Muscle layer of duodenum (tissue), 2 donors: ENCODE results near the gene RMND5A.

Experiments
- H3K27ac ChIP-seq: one replicate; pipeline ENCODE4 v1.7.0; 2013; ENCODE audit warnings: mild to moderate bottlenecking, low read length
- H3K27me3 ChIP-seq: one replicate; pipeline ENCODE4 v1.7.0; 2013; ENCODE audit warnings: low read depth, mild to moderate bottlenecking, control low read depth, low read length
- H3K36me3 ChIP-seq, 2 donors: one replicate each; pipeline ENCODE4 v1.7.0; 2013; ENCODE audit warnings: low read length in 2 of 2, control low read depth in 1 of 2, mild to moderate bottlenecking in 1 of 2; ENCODE audit not compliant: insufficient read depth in 2 of 2, control insufficient read depth in 1 of 2
- H3K4me1 ChIP-seq, 2 donors: one replicate each; pipeline ENCODE4 v1.7.0; 2013; ENCODE audit warnings: low read length in 2 of 2, mild to moderate bottlenecking in 2 of 2, control low read depth in 1 of 2, moderate library complexity in 1 of 2; ENCODE audit not compliant: insufficient read depth in 2 of 2, control insufficient read depth in 1 of 2
- H3K4me3 ChIP-seq, 2 donors: one replicate each; pipeline ENCODE4 v1.7.0; 2013; ENCODE audit warnings: low read length in 2 of 2, low read depth in 1 of 2, mild to moderate bottlenecking in 1 of 2
- H3K9me3 ChIP-seq, 2 donors: one replicate each; pipeline ENCODE4 v1.7.0; 2013; ENCODE audit warnings: low read length in 2 of 2, control low read depth in 1 of 2, mild to moderate bottlenecking in 1 of 2; ENCODE audit not compliant: control insufficient read depth in 1 of 2
- donor health status: healthy.

The RMND5A gene

DNA sequence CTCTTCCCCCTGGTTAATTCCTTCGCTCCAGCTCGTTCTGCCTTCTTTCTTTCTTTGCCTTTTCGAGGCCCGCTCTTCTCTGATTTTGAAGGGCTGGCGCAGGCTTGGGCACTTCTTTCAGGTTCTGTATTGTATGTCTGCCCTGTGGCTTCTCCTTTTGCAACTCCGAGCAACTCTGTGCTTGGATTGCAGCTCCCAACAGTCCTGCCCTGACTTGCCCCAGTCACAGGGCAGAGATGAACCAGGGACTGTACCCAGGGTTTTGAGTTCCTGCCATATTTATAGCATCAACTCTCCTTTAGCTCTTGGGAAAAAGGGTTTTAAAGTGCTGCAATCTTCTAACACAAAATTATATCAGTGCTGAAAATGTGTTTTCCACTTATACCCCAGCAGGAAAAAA lies 101.8 kb downstream of the RMND5A start:
- H3K27me3 ChIP-seq, result no peaks in the 10 kb centered on the region
- no peaks in the 10 kb centered on the region for H3K4me1 ChIP-seq
- H3K27ac ChIP-seq, result no peak overlapping the region
- H3K36me3 ChIP-seq, result no peaks in the 10 kb centered on the region
- H3K4me3 ChIP-seq, result no peak overlapping the region
- peaks cover 0 to 4% of the 10 kb centered on the region in 2 donors for H3K9me3 ChIP-seq

DNA sequence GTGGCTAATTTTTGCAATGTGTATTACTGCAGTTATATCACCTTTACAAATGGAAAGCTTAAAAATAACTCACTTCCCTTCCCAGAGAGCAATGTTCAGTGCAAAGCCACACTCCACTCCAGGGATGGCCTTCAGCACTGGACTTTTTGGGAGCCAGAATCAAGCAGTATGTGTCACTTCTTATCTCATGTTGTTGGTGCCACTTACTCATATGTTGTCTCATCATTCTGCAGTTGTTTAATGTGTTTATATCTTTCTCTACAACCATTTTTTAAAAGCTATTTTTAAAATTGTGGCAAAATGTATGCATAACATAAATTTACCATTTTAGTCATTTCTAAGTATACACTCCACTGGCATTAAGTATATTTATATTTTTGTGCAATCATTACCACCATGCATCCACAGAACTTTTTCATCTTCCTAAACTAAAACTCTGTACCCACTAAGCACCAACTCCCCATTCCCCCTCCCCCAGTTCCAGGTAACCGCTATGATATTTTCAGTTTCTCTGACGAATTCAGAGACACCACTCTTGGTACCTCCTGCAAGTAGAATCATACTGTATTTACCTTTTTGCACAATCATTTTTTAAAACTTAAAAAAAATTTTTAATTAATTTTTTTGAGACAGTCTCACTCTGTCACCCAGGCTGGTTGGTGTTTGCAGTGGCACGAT lies 102.7 kb downstream of the RMND5A start:
- no peak overlapping the region for H3K27ac ChIP-seq

DNA sequence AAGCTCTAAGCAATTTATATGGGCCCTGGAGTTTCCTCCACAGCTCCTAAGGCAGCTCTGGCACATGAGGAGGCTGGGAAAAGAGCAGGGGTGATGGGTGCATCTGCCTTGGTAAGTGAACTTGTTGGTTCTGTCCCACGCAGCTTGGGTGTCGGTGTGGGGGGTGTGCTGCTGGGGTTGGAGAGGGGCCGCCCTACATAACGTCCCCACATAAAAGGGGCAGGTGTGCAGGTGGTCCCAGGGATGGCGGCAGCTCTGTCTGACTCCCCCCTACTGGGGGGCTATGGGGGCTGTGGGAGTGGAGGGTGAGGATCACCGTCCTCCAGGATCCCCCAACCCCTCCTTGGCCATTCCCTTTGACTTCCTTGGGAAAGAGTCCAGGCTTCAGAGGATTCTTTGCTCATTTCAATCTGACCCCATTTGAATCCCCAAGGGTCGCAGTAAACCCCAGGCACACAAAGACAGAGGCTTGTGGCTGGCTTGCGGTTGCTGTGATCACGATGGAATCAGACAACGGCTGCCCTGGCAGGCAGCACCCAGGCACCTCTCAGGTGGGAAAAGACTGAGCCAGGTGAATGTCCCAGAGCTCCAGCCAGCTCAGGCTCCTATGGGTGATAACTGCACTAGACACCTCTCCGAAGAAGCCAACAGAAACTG lies 105.1 kb downstream of the RMND5A start:
- Histone ChIP-seq H3K36me3 (no peaks in the 10 kb centered on the region), H3K4me3 (no peak overlapping the region), H3K27ac (no peak overlapping the region), H3K4me1 (no peaks in the 10 kb centered on the region), H3K9me3 (peaks cover 0 to 4% of the 10 kb centered on the region in 2 donors), H3K27me3 (no peaks in the 10 kb centered on the region)

More for the DNA sequence above, 102.7 kb downstream of the RMND5A start:
- Histone ChIP-seq H3K4me1 (no peaks in the 10 kb centered on the region), H3K4me3 (no peak overlapping the region), H3K27me3 (no peaks in the 10 kb centered on the region), H3K9me3 (peaks cover 0 to 4% of the 10 kb centered on the region in 2 donors), H3K36me3 (no peaks in the 10 kb centered on the region)

DNA sequence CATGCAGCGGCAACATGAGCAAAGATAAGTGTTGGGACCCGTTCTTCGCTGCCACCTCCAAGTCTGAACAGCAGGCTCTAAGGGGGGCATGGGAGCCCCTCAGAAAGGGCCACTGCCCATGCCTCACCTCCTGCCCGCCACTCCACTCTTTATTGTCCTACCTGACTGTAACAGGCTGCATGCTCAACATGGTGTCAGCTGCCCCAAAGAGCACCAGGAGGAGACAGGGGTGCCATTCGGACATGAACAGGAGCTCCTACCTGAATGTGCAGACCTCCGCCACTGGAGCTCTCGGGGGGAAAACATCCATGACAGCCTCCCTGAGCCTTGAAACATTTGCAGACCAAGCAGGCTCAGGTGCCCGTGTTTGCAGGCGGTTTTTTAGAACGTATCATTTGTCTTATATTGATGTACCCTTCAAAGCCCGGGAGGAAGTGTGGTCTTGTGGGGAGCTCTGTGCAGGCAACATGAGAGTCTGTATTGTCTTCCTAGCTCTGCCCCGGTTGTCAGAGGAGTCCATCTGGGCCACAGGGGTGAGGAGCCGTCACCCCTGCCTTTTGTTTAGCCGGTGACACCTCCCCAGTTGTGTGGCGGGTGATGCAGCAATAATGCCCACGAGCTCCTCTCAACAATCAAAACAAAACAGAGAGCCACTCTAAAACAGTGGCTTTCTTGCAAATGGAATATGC lies 105.7 kb downstream of the RMND5A start:
- H3K4me3 ChIP-seq, result no peak overlapping the region

DNA sequence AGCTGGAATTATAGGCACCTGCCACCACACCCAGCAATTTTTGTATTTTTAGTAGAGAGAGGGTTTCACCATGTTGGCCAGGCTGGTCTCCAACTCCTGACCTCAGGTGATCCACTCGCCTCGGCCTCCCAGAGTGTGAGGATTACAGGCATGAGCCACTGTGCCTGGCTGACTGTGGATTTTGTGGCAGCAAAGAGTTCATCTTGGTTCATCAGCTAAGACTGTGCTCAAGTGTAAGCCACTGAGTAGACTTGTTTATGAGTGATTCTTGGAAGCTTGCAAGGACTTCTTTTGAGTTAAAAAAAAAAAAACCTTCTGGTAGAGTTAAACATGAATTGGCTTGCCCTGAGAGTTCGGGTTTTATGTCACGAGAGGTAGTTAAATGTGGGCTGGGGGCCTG lies 106.9 kb downstream of the RMND5A start:
- Histone ChIP-seq H3K27ac (no peak overlapping the region), H3K27me3 (no peaks in the 10 kb centered on the region), H3K4me3 (no peak overlapping the region), H3K9me3 (peaks cover 0 to 4% of the 10 kb centered on the region in 2 donors), H3K36me3 (no peaks in the 10 kb centered on the region), H3K4me1 (no peaks in the 10 kb centered on the region)

More for the DNA sequence above, 105.7 kb downstream of the RMND5A start:
- no peaks in the 10 kb centered on the region for H3K36me3 ChIP-seq
- H3K4me1 ChIP-seq, result no peaks in the 10 kb centered on the region
- no peaks in the 10 kb centered on the region for H3K27me3 ChIP-seq
- no peak overlapping the region for H3K27ac ChIP-seq
- H3K9me3 ChIP-seq, result peaks cover 0 to 4% of the 10 kb centered on the region in 2 donors
